GM04504 (cell line): ENCODE results near the gene DCPS.
"Not testable (repeated sequence)": the region's sequence is repeated elsewhere in the genome, so short reads cannot be mapped to it uniquely, and the experiment has no call there.

Experiments used
- DNase-seq: peaks from one replicate; pipeline ENCODE4 v3.0.0-alpha.2; 2012; ENCODE audit warnings: low read depth

Gene DCPS

GRCh38 chr11:126345283-126345682 is 41.4 kb downstream of the DCPS start:
- no peak for DNase-seq

- DNase-seq: no peak
These were observed 42.1 kb downstream of the DCPS start for GRCh38 chr11:126345759-126346585.

- DNase-seq: no peak
These were observed 42.7 kb downstream of the DCPS start for GRCh38 chr11:126346586-126346940.

GRCh38 chr11:126346946-126347345 is 43.1 kb downstream of the DCPS start:
- not testable (repeated sequence) for DNase-seq

GRCh38 chr11:126347751-126348668 is 44.1 kb downstream of the DCPS start:
- DNase-seq: no peak

GRCh38 chr11:126348806-126349582 is 45.1 kb downstream of the DCPS start:
- no peak for DNase-seq

GRCh38 chr11:126350836-126351235 is 47.0 kb downstream of the DCPS start:
- no peak for DNase-seq

GRCh38 chr11:126352163-126352562 is 48.3 kb downstream of the DCPS start:
- DNase-seq: no peak

- no peak for DNase-seq
These were observed 49.3 kb downstream of the DCPS start for GRCh38 chr11:126352934-126353801.

- DNase-seq: no peak
These were observed 50.9 kb downstream of the DCPS start for GRCh38 chr11:126354631-126355323.

- no peak for DNase-seq
These were observed 51.6 kb downstream of the DCPS start, which contains the start of gene ST3GAL4 for GRCh38 chr11:126355324-126355925. TSS of gene ST3GAL4 (plus strand) at chr11:126355686. CDS start at chr11:126406156, 50,470 bp downstream.

- DNase-seq: no peak
These were observed 52.4 kb downstream of the DCPS start for GRCh38 chr11:126355926-126356897.

- no peak for DNase-seq
These were observed 53.4 kb downstream of the DCPS start for GRCh38 chr11:126357055-126357962.

GRCh38 chr11:126357969-126358762 is 54.3 kb downstream of the DCPS start:
- no peak for DNase-seq

GRCh38 chr11:126358763-126359160 is 54.9 kb downstream of the DCPS start:
- DNase-seq: no peak

GRCh38 chr11:126359431-126360048 is 55.7 kb downstream of the DCPS start:
- DNase-seq: peak; percentile 79
